HG03558 (cell line): Measurements from ENCODE around the gene REG4.
"Not testable (repeated sequence)": the region's sequence is repeated elsewhere in the genome, so short reads cannot be mapped to it uniquely, and the experiment has no call there.

Source experiments
- ATAC-seq: cut with Tn5 transposase; IDR thresholded peaks from one replicate; pipeline ENCODE4 v1.9.1; 2021; ENCODE audit warnings: moderate number of reproducible peaks; ENCODE audit not compliant: unreplicated experiment; ENCODE audit errors: extremely low read depth

Gene REG4

GRCh38 chr1:119811387-119811786, at the start of gene REG4:
Gene REG4 (minus strand): TSS chr1:119811460. CDS start chr1:119808769, 2,691 bp downstream.
- ATAC-seq = no peak

DNA sequence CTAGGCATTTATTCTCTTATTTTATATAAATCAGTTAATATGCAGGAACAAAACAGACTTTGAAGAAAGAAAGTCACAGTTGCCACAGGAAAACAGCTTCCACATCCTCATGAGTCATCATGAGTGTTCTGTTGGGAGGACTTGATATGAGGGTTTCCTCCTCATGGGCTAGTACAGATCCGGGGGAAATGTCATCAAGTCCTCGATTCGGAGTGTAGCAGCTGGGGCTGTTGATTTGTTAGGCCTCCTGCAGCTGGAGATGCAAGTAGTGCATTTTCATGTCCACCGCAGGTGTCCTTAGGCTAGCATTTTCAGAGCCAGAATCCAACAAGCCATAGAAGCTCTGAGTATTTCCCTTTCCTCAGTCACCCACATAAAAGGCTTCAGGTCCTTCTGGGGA, 48.4 kb upstream of the REG4 start:
- ATAC-seq = no peak

- ATAC-seq = not testable (repeated sequence)
Measured at GRCh38 chr1:119858556-119859214, 47.4 kb upstream of the REG4 start.

DNA sequence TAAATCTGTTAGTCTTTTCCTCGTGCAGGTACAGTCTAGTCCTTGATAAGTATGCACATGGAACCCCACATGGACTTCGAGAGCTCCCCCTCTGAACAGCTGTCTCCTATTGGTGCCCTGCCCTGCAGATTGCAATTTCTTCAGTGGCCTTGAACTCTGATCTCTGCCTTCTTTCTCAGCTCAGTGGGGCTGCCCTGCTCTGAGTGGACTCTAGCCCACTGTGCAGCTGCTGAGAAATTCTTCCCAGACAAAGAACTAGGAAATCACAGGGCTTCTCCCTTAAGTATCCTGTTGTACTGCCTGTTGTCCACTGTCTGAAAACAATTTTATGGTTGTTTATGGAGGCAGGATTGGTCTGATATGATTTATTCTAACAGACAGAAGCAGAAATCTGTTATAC, 46.9 kb upstream of the REG4 start:
- ATAC-seq = no peak

DNA sequence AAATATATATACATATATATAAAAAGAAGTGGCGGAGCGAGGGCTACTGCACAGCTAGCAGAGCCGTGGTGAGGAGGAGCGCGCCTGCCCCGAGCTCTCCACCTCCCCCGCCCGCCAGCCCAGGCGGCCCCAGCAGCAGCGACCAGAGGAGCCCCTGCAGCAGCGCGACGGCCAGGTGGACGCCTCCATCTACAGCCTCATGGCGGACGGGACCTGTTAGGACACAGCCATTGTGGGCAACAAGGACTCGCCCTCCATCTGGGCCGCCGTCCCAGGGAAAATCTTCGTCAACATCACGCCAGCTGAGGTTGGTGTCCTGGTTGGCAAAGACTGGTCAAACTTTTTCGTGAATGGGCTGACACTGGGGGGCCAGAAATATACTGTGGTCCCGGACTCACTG, 41.9 kb upstream of the REG4 start:
- ATAC-seq = no peak

- ATAC-seq = not testable (repeated sequence)
Measured at GRCh38 chr1:119844206-119844605, 32.9 kb upstream of the REG4 start.

DNA sequence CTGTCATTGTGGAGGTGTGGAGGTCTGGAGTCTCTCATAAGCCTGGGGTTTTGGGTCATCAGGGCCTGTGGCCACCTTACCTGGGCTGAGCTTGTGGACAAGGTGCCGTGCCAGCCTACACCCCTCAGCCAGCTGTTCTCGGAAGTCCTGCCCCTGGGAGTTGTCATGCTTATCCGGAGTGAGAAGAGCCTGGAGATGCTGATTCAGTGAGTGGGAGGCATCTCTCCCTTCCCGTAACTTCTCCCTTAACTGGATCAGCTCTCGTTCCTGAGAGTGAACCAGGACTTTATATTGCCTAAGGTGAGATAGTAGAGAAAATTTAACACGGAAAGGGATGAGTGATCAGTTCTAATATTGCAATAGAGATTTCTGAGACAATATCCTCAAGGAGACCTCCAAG, 30.0 kb upstream of the REG4 start:
- no peak for ATAC-seq

- ATAC-seq = no peak
Measured at GRCh38 chr1:119840745-119841144, 29.5 kb upstream of the REG4 start.

GRCh38 chr1:119838236-119838635, 27.0 kb upstream of the REG4 start:
- no peak for ATAC-seq

DNA sequence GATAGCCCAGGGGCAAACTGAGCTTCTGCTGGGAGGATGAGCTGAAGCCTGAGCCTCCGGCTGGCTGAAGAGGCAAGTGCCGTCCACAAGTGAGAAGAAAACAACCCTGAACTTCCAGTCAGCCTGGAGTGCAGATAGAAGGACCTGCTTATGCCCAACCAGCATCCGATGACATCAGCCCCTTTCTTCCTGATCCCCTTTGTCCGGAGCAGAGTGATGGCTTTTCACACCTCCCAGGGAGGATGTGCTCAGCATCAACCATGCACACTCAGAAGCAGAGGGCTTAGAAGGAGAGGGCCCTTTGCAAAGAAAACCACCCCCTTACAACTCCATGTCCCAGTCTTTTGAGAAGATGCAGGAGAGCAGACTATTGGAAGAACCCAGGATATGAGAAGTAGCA, 23.7 kb upstream of the REG4 start:
- no peak for ATAC-seq

DNA sequence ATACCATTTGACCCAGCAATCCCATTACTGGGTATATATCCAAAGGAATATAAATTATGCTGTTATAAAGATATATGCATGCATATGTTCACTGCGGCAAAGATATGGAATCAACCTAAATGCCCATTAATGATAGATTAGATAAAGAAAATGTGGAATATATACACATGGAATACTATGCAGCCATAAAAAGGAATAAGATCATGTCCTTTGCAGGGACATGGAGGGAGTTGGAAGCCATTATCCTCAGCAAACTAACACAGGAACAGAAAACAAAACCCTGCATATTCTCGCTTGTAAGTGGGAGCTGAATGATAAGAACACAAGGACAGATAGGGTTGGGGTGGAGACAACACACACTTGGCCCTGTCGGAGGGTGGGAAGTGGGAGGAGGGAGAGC, 19.8 kb upstream of the REG4 start:
- no peak for ATAC-seq

DNA sequence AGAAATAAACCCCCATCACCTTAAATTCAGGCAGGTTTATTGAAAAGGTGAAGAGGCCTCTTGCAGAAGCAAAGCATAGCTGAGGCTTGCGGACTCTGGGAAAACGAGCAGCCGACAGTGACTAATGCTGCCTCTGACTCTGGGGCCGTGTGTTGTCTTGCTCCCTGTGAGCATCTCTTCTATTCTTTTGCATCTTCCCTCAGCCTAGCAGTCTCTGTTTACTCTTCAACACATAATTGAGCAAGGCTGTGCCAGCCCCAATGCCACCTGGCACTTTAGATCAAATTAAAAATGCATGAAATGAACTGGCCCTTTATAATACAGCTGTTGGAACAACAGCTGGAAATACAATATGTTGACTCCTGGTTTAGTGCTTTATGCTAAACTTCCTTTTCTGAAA, 18.4 kb upstream of the REG4 start:
- ATAC-seq = no peak

GRCh38 chr1:119829006-119829405, 17.7 kb upstream of the REG4 start:
- not testable (repeated sequence) for ATAC-seq

DNA sequence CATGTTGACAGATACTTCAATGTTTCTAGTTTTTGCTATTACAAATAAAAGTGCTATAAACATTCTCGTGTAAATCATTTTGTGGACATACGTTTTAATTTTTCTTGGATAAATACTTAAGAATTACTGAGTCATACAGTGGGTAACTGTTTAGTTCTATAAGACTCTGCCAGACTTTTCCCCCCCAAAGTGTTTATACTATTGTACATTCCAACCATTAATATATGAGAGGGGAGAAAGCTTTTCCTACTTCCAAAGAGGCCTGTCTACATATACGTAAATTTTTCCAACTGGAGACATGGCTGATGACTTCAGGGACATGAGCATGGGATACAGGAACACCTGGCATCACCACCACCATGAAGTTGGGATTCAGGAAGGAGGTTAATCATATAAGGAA, 17.0 kb upstream of the REG4 start:
- ATAC-seq = no peak

DNA sequence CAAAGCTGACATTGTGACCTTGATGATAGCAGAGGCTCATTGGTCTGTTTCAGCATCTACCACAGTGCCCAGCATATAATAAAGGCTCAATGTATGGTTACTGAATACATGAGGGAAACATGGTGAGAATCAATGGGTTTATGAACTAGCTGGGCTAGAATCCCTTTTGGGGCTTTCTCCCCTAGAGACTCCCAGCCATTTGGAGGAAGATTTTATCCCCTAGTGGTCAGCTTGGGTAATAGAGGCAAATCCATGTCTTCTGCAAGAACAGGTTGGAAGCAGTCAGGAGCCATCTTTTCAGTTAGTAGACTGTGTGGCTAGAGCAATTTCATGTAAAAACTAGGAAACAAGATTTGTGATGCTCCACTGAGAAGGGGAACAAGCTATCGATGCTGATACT, 15.8 kb upstream of the REG4 start:
- no peak for ATAC-seq

GRCh38 chr1:119822406-119822805, 11.1 kb upstream of the REG4 start:
- no peak for ATAC-seq

- ATAC-seq = no peak
Measured at GRCh38 chr1:119818181-119818580, 6.9 kb upstream of the REG4 start.

DNA sequence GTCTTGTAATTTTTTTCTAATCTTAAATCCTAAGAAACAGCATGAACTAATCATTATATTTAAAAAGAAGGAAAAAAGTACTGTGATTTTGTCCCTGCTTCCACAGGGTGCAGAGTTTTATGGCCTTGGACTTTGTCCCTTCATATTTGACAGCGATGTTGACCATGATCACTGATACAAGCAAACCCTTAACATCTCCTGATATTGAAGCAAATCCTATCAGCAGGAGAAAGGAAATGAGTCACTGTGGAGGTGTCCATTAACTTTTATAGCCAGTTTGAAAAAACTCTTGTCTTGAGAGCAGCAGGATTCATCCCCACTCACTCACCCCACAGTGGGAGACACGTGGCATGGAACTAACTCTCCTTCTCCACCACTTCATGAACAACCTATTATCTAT, 5.1 kb upstream of the REG4 start:
- ATAC-seq = no peak

DNA sequence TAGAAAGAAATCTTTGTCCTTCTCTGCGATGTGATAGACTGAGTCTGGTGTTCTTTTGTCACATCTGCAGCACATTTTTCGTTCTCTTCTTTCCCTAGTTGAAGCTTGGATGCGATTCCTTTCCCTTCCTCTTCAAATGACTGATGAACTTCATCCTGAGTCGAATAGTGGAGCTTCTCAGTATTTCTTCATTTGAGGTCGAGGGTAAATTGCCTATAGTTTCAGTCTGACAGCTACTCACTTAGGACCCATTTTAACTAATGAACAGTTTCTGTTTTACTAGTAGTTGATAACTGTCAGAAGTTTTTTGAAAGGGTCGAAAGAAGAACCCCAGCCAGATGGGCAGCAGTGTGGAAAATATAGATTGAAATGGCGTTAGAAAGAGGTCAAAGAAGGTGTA, 4.7 kb upstream of the REG4 start:
- ATAC-seq = no peak

GRCh38 chr1:119815361-119815760, 4.1 kb upstream of the REG4 start:
- ATAC-seq = no peak

- ATAC-seq = no peak
Measured at GRCh38 chr1:119814288-119814687, 3.0 kb upstream of the REG4 start.

DNA sequence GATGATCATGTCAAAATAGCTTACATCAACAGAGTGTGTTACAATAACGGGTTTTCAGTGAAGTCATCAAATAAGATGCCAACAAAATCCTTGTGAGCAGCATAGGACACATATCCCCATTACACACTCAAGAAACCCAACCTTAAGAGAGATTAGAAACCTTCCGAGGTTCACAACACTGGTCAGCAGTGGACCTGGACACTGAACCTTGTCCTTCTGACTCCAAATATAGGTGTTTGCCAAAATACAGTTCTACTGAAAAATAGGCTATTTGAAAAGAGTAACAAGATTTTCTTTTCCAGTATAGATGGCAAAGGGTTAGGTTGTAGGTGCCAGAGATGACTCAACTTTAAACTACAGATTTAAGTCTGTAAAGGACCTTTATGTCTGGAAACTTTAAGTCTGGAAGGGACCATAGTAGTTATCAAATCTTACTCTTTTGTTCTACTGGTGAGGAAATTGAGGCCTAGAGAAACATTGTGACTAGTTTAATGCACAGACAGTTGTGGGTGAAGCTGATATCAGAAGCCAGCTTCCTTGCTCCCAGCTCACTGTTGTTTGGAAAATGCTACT, 811 bp upstream of the REG4 start:
- no peak for ATAC-seq
